HepG2 (cell line): Measurements from ENCODE around the gene UNC13D.
A peak's percentile ranks its signal among the peaks of the same experiment; 100 is the strongest.

Experiments
- ARNTL ChIP-seq: sonication (generic); formaldehyde crosslinking; IDR thresholded peaks from 2 replicates; pipeline ENCODE4 v1.4.0; 2020; ENCODE audit warnings: mild to moderate bottlenecking, missing genetic modification reagents
- CCDC6 ChIP-seq: sonication (generic); formaldehyde crosslinking; IDR thresholded peaks from 2 replicates; pipeline ENCODE4 v1.8.1; 2022; ENCODE audit warnings: mild to moderate bottlenecking, missing genetic modification reagents, moderate library complexity
- FOXO1 ChIP-seq: sonication (generic); formaldehyde crosslinking; IDR thresholded peaks from 2 replicates; pipeline ENCODE4 v1.4.0; 2020; ENCODE audit warnings: missing genetic modification reagents
- NKX3-1 ChIP-seq: sonication (generic); formaldehyde crosslinking; IDR thresholded peaks from 2 replicates; pipeline ENCODE4 v1.5.0; 2020; ENCODE audit warnings: missing genetic modification reagents
- SKI ChIP-seq: fragments of 450-650 bp; IDR thresholded peaks from one replicate; pipeline ENCODE4 v1.6.1; 2018; ENCODE audit warnings: mild to moderate bottlenecking; ENCODE audit not compliant: partially characterized antibody
- SNAPC5 ChIP-seq: sonication (generic); formaldehyde crosslinking; IDR thresholded peaks from 2 replicates; pipeline ENCODE4 v1.8.1; 2023; ENCODE audit warnings: mild to moderate bottlenecking, missing genetic modification reagents, borderline replicate concordance
- ZNF333 ChIP-seq: sonication (generic); formaldehyde crosslinking; IDR thresholded peaks from 2 replicates; pipeline ENCODE4 v1.4.0; 2020; ENCODE audit warnings: mild to moderate bottlenecking, missing genetic modification reagents, borderline replicate concordance
- ZNF724P ChIP-seq: sonication (generic); formaldehyde crosslinking; IDR thresholded peaks from 2 replicates; pipeline ENCODE4 v1.8.0; 2022; ENCODE audit warnings: missing genetic modification reagents, borderline replicate concordance
- ZNF777 ChIP-seq: sonication (generic); formaldehyde crosslinking; IDR thresholded peaks from 2 replicates; pipeline ENCODE4 v1.4.0; 2020; ENCODE audit warnings: missing genetic modification reagents
- TF ChIP-seq, protein P1 (sequence below): sonication (generic); formaldehyde crosslinking; IDR thresholded peaks from 2 replicates; pipeline ENCODE4 v1.4.0; 2020; ENCODE audit warnings: mild to moderate bottlenecking, missing genetic modification reagents

- no peak for TF ChIP-seq SNAPC5 (CRISPR knock-in tag)
- no peak for TF ChIP-seq NKX3-1 (CRISPR knock-in tag)
- no peak for TF ChIP-seq FOXO1 (CRISPR knock-in tag)
- TF ChIP-seq ZNF724P (CRISPR knock-in tag) = no peak
- peak; percentile 68; the same call in 1 of the 2 replicates for TF ChIP-seq CCDC6 (CRISPR knock-in tag)
- TF ChIP-seq SKI = no peak
- TF ChIP-seq ZNF333 (CRISPR knock-in tag) = no peak
- TF ChIP-seq, protein P1, sequence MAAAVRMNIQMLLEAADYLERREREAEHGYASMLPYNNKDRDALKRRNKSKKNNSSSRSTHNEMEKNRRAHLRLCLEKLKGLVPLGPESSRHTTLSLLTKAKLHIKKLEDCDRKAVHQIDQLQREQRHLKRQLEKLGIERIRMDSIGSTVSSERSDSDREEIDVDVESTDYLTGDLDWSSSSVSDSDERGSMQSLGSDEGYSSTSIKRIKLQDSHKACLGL (CRISPR knock-in tag) = no peak
- TF ChIP-seq ARNTL (CRISPR knock-in tag) = peak; percentile 68; the same call in 1 of the 2 replicates
- TF ChIP-seq ZNF777 (CRISPR knock-in tag) = no peak
Observed at GRCh38 chr17:75848523-75849278, 4.5 kb upstream of the UNC13D start.
